ENCODE results near the gene OPCML.

The OPCML gene

DNA sequence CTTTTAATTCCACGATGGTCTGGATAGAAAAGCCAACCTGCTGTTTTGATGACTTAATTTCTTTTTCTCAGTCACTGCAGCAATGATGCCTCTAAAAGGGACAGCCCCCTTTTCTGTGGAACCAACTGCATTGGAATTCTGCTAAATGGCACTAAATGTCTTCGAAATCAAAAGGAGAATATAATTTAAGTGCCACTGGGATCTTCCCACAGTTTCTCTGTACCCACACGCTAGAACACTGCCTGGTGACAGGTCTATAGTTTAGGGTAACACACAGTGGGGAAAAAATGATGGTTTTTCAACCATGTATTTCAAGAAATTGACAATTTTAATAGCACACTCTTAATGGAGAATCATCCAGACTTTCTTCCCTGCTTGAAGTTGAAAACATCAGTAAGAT, 182.3 kb downstream of the OPCML start:
- DNase-seq: no peak

- no peak for DNase-seq
These were observed 184.3 kb downstream of the OPCML start for GRCh38 chr11:133347988-133348387.

- no peak for DNase-seq
These were observed 186.2 kb downstream of the OPCML start for GRCh38 chr11:133346137-133346536.

- no peak for DNase-seq
These were observed 188.3 kb downstream of the OPCML start for GRCh38 chr11:133343951-133344350.

- no peak for DNase-seq
These were observed 192.7 kb downstream of the OPCML start for GRCh38 chr11:133339495-133340140.

DNA sequence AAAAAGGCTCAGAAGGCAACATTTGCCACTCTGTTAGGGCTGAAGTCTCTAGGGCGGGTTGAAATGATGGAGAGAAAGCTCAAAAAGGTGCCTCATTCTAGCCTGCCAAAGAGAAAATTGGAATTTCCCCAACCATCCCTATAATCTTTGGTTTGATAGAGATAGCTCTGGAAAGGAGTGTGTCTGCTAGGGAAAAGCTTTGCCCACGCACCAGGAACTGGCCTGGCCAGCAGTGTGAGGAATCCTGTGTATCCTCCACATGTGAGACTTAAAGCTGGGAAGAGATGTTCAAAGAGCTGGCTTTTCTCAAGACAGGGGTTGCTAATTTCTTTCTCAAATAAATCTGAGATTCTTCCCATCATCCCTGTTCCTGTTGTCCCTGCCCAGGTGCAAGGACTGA, 193.7 kb downstream of the OPCML start:
- no peak for DNase-seq

DNA sequence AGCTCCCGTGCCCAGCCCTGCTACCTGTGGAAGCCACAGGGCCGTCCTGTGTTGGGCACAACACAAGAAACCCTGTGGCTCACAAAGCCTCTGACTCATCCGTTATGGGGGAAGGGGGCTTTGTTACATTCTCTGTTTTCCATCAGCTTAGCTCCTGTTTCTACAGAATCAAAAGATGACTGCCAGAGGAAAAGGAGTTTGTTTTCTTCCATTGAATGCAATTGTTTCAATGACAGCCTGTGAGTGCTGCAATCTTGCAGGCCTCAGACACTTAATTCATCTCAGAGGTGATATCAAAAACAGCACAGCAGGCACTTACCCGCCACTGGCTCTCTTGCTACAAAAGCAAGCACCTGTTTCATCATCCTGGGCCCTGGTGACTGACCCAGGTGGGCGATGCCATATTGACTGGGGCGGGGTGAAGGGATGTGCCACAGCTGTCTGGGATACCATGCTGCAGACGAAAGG, 194.3 kb downstream of the OPCML start:
- no peak for DNase-seq

DNA sequence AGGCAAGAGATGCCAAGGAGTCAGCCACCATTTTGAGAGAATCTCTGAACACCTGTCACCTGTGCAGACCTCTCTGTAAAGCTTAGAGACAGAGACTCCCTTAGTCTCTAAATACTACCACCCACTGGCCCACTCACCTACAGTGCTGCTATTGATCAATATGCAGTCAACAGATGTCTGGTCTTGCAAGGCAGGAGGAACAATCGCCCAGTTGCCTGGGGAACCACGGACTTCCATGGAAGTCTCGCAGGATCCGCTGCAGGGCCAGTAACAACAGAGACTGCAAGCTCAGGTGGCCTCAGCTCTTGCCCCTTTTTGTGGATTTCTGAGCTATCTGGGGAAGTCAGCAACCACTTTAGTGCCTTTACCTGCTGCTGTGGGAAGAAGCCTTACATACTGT, 195.1 kb downstream of the OPCML start:
- no peak for DNase-seq

GRCh38 chr11:133331031-133331430, 201.3 kb downstream of the OPCML start:
- no peak for DNase-seq

DNA sequence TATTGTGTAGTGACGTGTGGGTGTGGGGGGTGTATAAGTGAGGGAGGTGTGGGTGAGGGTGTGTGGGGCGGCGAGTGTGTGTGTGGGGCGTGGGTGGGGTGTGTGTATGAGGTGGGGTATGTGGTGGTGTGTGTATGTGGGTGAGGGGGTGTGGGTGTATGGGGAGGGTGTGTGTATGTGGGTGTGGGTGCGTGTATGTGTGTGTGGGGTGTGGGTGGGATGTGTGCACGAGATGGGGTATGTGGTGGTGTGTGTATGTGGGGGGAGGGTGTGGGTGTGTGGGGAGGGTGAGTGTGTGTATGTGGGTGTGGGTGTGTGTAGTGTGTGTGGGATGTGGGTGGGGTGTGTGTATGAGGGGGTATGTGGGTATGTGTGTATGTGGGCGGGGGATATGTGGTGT, 205.5 kb downstream of the OPCML start:
- DNase-seq: no peak

- no peak for DNase-seq
These were observed 206.0 kb downstream of the OPCML start for GRCh38 chr11:133326332-133326731.

GRCh38 chr11:133325711-133326110, 206.6 kb downstream of the OPCML start:
- DNase-seq: no peak

GRCh38 chr11:133323354-133323753, 208.9 kb downstream of the OPCML start:
- no peak for DNase-seq

DNA sequence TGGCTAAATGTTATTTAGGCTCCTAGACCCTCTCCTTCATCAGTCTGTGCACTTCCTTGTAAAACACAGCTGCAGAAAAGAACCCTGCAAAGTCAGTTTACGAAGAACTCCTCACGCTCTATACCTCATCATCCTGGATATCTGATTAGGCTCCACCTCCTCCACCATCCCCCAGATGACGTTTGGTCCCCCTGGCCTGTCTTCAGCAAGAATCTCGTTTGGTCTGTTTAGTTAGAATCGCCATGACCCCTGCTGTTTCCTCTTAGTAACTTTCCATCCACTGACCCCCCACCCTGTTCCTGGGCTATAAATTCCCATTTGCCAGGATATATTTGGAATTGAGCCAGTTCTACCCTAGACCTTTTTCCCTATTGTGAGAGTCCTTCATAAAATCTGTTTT, 214.1 kb downstream of the OPCML start:
- DNase-seq: no peak

GRCh38 chr11:133311230-133311629, 221.1 kb downstream of the OPCML start:
- no peak for DNase-seq

GRCh38 chr11:133306019-133306418, 226.3 kb downstream of the OPCML start:
- no peak for DNase-seq

DNA sequence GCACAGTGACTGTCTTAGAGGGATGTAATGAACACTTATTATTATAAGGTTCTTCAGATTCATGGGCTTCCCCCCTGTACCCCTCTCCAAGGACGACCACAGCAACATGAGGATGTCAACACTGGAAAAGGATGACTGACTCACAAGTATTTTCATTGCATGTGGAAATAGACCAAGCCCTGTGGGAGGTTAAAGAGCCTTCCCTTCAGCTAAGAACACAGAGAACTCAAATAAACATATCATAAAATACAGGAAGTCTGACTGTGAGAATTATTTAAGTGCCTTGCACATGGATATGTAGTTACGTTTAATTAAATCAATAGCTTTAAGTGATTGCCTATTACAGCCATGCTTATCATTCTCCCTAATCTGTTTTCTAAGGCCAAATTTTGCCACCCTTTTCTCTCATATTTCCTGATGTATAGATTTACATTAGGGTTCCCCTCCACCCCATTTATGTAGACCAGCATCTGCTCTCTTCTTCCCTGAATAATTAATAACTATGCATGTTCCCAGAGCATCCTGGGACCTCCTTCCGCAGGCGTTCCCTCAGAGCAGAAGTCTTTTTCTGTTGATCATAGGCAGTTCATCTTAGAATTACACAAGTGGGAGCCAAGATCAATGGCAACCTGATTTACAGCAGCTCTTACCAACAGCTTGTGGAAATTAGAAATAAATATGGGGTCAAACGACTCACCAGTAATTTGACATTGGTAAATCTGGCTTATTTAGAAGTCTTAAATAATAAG, 226.9 kb downstream of the OPCML start:
- no peak for DNase-seq

GRCh38 chr11:133303262-133303661, 229.0 kb downstream of the OPCML start:
- no peak for DNase-seq

DNA sequence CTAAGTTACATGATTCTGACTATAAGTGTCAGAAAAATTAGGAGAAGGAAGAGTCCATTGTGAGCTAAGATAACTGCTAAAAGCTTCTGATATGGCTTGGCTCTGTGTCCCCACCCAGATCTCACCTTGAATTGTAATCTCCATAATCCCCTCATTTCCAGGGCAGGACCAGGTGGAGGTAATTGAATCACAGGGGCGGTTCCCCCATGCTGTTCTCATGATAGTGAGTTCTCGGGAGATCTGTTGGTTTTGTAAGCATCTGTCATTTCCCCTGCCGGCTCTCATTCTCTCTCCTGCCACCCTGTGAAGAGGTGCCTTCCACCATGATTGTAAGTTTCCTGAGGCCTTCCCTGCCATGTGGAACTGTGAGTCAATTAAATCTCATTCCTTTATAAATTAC, 230.2 kb downstream of the OPCML start:
- DNase-seq: no peak

DNA sequence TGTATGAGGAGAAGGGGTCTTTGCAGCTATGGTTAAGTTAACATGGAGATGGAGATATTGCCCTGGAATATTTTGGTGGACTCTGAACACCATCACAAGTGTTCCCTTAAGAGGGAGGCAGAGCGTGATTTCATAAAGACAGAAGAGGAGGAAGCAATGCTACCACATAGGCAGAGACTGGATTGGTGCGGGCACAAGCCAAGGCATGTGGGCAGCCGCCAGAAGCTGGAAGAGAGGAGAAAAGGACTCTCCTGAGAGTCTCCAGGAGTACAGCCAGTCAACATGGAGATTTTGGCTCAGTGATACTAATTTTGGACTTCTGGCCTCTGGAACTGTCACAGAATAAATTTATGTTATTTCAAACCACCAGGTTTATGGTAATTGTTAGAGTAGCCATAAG, 231.6 kb downstream of the OPCML start:
- DNase-seq: no peak

- DNase-seq: no peak
These were observed 240.5 kb downstream of the OPCML start for GRCh38 chr11:133291780-133292179.

GRCh38 chr11:133285359-133285758, 246.9 kb downstream of the OPCML start:
- DNase-seq: no peak

DNA sequence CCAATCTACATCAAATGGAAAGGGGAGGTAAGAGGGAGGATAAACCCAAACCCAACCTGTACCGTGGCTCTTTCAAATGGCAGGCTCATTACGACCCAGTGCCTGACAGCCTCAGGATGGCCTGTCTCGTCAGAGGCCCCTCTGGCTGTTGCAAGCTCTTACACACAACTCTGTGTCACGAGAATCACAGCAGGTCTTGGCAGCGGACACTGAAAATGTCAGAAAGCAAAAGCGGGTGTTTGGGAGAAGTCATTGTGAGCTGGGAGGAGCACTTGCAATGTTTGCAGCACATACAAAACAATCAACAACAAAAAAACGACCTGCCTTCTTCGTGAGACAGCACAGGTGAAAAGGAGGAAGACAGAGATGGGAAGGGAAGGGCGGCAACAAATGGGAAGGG, 248.1 kb downstream of the OPCML start:
- DNase-seq: no peak

- no peak for DNase-seq
These were observed 254.4 kb downstream of the OPCML start for GRCh38 chr11:133277886-133278285.

Measured in activated T-cell treated with anti-CD3 and anti-CD28 coated beads, Interleukin-2, amount 50 U/mL, for 1 hour (primary cell).